Measurements from ENCODE around the gene IL12RB1.

GRCh38 chr19:18117364-18117691 is 30.6 kb upstream of the IL12RB1 start:
- TF ChIP-seq CTCF (IDR thresholded peaks at IDR 0.05; ENCODE audit: low read depth, low read length), result no peak
- no peak for TF ChIP-seq EZH2phosphoT487 (IDR thresholded peaks at IDR 0.05; ENCODE audit: low read depth)

Data from OCI-LY3 (cell line).